B cell (primary cell): ENCODE measurements around the gene PHLDB2. TPM values are rescaled to one million over a fixed set of nuclear protein-coding genes. Genes with fewer than 3 reads are reported as not detected.

ENCODE experiments used
- ATAC-seq: fragments of 200-7000 bp; cut with Tn5 transposase; one replicate; pipeline ENCODE4 v1.10.0; 2021; ENCODE audit warnings: low read depth, mild to moderate bottlenecking, moderate number of reproducible peaks, moderate library complexity
- CTCF ChIA-PET: fragments of 350-600 bp; sonication (Branson Sonifier 250); formaldehyde crosslinking; loops from one replicate; lab custom pipeline; 2021; ENCODE audit warnings: antibody characterized with exemption, inconsistent platforms; lab: Charles Lee
- POLR2A ChIA-PET: fragments of 350-600 bp; sonication (Branson Sonifier 250); formaldehyde crosslinking; loops from one replicate; lab custom pipeline; 2021; ENCODE audit warnings: antibody characterized with exemption; lab: Charles Lee
- DNase-seq: peaks from one replicate; pipeline ENCODE4 v3.0.0; 2013
- H2AFZ ChIP-seq: 2 replicates; pipeline ENCODE4 v1.6.1; 2012; ENCODE audit warnings: mild to moderate bottlenecking, low read depth, low read length; ENCODE audit not compliant: insufficient read depth, poor library complexity, severe bottlenecking
- H3K27ac ChIP-seq, 2 donors: 1 replicate in 1 of 2; 2 replicates in 1 of 2; pipeline ENCODE4 v1.5.1; 2012 to 2013; ENCODE audit warnings: low read length in 2 of 2, mild to moderate bottlenecking in 2 of 2, moderate library complexity in 1 of 2
- H3K27me3 ChIP-seq, 4 experiments: fragments of 200-600 bp in 1 of 4; sonication (generic) in 1 of 4; replicated peaks in 1 of 4; 1 replicate in 2 of 4; 2 replicates in 2 of 4; pipeline versions ENCODE4 v1.6.1 to v1.7.0; 2013 to 2016; ENCODE audit warnings: low read length in 3 of 4, mild to moderate bottlenecking in 2 of 4, mixed read lengths in 1 of 4, moderate library complexity in 1 of 4; ENCODE audit not compliant: insufficient read depth in 4 of 4, control insufficient read depth in 3 of 4; ENCODE audit errors: control extremely low read depth in 1 of 4
- H3K36me3 ChIP-seq, 2 experiments: replicated peaks in 1 of 2; 1 replicate in 1 of 2; 2 replicates in 1 of 2; pipeline versions ENCODE4 v1.6.1 to v1.7.1; 2013; ENCODE audit warnings: low read length in 1 of 2; ENCODE audit not compliant: insufficient read depth in 2 of 2, control insufficient read depth in 1 of 2; ENCODE audit errors: control extremely low read depth in 1 of 2, extremely low read depth in 1 of 2
- H3K4me1 ChIP-seq, 2 donors: fragments of 200-600 bp in 1 of 2; sonication (generic) in 1 of 2; 1 replicate in 1 of 2; 2 replicates in 1 of 2; pipeline versions ENCODE4 v1.5.1 to v1.6.1; 2013 to 2017; ENCODE audit warnings: low read length in 2 of 2; ENCODE audit not compliant: control insufficient read depth in 2 of 2, insufficient read depth in 2 of 2
- H3K4me2 ChIP-seq: replicated peaks from 2 replicates; pipeline ENCODE3; 2012; ENCODE audit warnings: mild to moderate bottlenecking, low read depth, low read length; ENCODE audit not compliant: poor library complexity, severe bottlenecking
- H3K4me3 ChIP-seq, 5 experiments: fragments of 200-600 bp in 1 of 5; sonication (generic) in 1 of 5; 1 replicate in 3 of 5; 2 replicates in 2 of 5; pipeline versions ENCODE4 v1.5.1 to v1.7.0; 2011 to 2016; ENCODE audit warnings: low read length in 4 of 5, mild to moderate bottlenecking in 4 of 5, low read depth in 2 of 5, control low read depth in 1 of 5, moderate library complexity in 1 of 5; ENCODE audit not compliant: insufficient read depth in 1 of 5; ENCODE audit errors: control extremely low read depth in 1 of 5, extremely low read depth in 1 of 5
- H3K79me2 ChIP-seq: fragments of 200-600 bp; sonication (generic); one replicate; pipeline ENCODE4 v1.6.0; 2016; ENCODE audit warnings: low read length; ENCODE audit not compliant: control insufficient read depth, insufficient read depth
- H3K9ac ChIP-seq: fragments of 200-600 bp; sonication (generic); 2 replicates; pipeline ENCODE4 v1.6.1; 2017; ENCODE audit warnings: mild to moderate bottlenecking, low read length, moderate library complexity
- H3K9me3 ChIP-seq, 3 donors: one replicate each; pipeline versions ENCODE4 v1.6.1 to v1.7.1; 2013; ENCODE audit warnings: low read length in 2 of 3; ENCODE audit not compliant: control insufficient read depth in 2 of 3, insufficient read depth in 1 of 3; ENCODE audit errors: control extremely low read depth in 1 of 3
- H4K20me1 ChIP-seq: 2 replicates; pipeline ENCODE4 v1.6.0; 2012; ENCODE audit warnings: mild to moderate bottlenecking, low read length; ENCODE audit not compliant: insufficient read depth, control insufficient read depth, poor library complexity, severe bottlenecking
- H3K27ac Mint-ChIP-seq: one replicate; pipeline ENCODE4 v1.8.0; 2021; ENCODE audit warnings: mixed read lengths
- H3K27me3 Mint-ChIP-seq: one replicate; pipeline ENCODE4 v1.8.0; 2021; ENCODE audit warnings: mixed read lengths
- H3K4me1 Mint-ChIP-seq: one replicate; pipeline ENCODE4 v1.8.0; 2021; ENCODE audit warnings: mixed read lengths
- H3K4me3 Mint-ChIP-seq: one replicate; pipeline ENCODE4 v1.8.0; 2021; ENCODE audit warnings: mixed read lengths
- H3K9me3 Mint-ChIP-seq: one replicate; pipeline ENCODE4 v1.8.0; 2022; ENCODE audit warnings: mixed read lengths; ENCODE audit not compliant: insufficient read depth
- EZH2 ChIP-seq: IDR thresholded peaks from 2 replicates; pipeline ENCODE4 v1.6.1; 2012; ENCODE audit warnings: borderline replicate concordance, low read depth, mild to moderate bottlenecking, moderate library complexity, low read length; ENCODE audit not compliant: insufficient read depth, poor library complexity, severe bottlenecking
- WGBS: methylation state at CpG from one replicate; pipeline ENCODE4 v1.1.5; 2013; ENCODE audit warnings: missing lambda C conversion rate; ENCODE audit not compliant: insufficient coverage; 5-methylcytosine and 5-hydroxymethylcytosine counted together
- intact Hi-C: fragments of 100-400 bp; cut with micrococcal nuclease; formaldehyde crosslinking; loops from one replicate; pipeline ENCODE4 v1.10.0; 2022
- polyA plus RNA-seq: library from polyadenylated mRNA; depleted of rRNA; stranded (reverse); fragments of >200 nt; gene quantifications from 2 replicates; pipeline ENCODE4 v1.2.3, GENCODE V29; 2012
- total RNA-seq, 2 donors: library from RNA; stranded (reverse); fragments of 120-200 nt in 1 of 2; gene quantifications; 1 replicate in 1 of 2; 2 replicates in 1 of 2; pipeline versions ENCODE4 v1.2.3 to v1.2.4, GENCODE V29; 2013 to 2022
- TF ChIP-seq, protein P1 (sequence below): fragments of 200-600 bp; IDR thresholded peaks from one replicate; pipeline ENCODE4 v1.8.0; 2022; ENCODE audit warnings: antibody characterized with exemption, mild to moderate bottlenecking

Gene PHLDB2
- total and polyA plus RNA-seq, 2 donors (not counting 1 experiment from before 2014, with no cell fraction given): 1.3 to 6.3 TPM

DNA sequence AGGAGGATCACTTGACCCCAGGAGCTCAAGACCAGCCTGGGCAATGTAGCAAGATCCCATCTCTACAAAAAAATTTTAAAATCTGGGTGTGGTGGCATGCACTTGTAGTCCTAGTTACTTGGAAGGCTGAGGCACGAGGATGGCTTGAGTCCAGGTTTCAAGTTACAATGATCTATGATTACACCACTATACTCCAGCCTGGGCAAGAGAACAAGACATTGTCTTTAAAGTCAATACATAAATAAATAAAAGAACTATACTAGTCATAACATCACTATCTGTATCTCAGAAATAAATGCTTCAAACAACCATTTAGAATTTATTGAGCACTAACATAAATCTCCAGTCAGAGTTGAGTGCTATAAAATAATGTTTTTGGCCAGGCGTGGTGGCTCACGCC is 8.5 kb upstream of the PHLDB2 start:
- Histone ChIP-seq H3K27ac (no peak overlapping the region), H2AFZ (no peak overlapping the region), H3K79me2 (no peaks in the 10 kb centered on the region), H4K20me1 (no peaks in the 10 kb centered on the region), H3K36me3 (no peaks in the 10 kb centered on the region), H3K9ac (no peak overlapping the region), H3K4me1 (no peaks in the 10 kb centered on the region), H3K9me3 (peaks cover 0 to 5% (median 0%) of the 10 kb centered on the region in 3 donors), H3K27me3 (no peaks in the 10 kb centered on the region), H3K4me3 (no peak overlapping the region), H3K4me2 (no peak overlapping the region)
- POLR2A ChIA-PET: no interaction called here
- DNase-seq (no peak), ATAC-seq (no peak)
- Mint-ChIP-seq H3K27ac (no peak overlapping the region), H3K4me1 (peaks cover 4% of the 10 kb centered on the region), H3K27me3 (peaks cover 40% of the 10 kb centered on the region), H3K9me3 (no peaks in the 10 kb centered on the region), H3K4me3 (no peak overlapping the region)
- CTCF ChIA-PET: no interaction called here
- no CpG with 5 or more reads among the region's 3 CpGs for whole genome bisulfite sequencing
- intact Hi-C loops: no loop called here
- TF ChIP-seq EZH2: no peak
- TF ChIP-seq, protein P1, sequence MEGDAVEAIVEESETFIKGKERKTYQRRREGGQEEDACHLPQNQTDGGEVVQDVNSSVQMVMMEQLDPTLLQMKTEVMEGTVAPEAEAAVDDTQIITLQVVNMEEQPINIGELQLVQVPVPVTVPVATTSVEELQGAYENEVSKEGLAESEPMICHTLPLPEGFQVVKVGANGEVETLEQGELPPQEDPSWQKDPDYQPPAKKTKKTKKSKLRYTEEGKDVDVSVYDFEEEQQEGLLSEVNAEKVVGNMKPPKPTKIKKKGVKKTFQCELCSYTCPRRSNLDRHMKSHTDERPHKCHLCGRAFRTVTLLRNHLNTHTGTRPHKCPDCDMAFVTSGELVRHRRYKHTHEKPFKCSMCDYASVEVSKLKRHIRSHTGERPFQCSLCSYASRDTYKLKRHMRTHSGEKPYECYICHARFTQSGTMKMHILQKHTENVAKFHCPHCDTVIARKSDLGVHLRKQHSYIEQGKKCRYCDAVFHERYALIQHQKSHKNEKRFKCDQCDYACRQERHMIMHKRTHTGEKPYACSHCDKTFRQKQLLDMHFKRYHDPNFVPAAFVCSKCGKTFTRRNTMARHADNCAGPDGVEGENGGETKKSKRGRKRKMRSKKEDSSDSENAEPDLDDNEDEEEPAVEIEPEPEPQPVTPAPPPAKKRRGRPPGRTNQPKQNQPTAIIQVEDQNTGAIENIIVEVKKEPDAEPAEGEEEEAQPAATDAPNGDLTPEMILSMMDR: no peak

DNA sequence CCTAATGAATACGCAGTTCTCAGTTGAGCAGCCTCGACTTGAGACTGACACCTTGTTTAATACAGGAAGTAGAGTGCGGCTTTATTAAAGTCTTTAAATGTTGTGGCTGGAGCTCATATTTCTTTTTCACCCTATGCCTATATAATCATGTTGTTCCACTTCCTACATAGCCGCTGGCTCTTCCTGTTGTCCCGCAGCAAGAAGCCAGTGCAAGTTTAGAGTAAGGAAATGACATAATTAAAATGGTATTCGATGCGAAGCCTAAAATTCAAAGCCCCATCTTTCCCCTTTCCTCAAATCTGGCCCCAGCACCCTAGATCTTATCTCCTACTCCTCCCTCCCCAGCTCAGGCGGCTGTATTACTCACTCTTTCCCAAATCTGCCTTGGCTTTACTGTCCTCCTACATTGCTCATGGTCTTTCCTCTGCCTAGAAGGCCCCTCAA is 7.5 kb upstream of the PHLDB2 start:
- no peaks in the 10 kb centered on the region for H3K36me3 ChIP-seq
- no peak overlapping the region for H3K27ac ChIP-seq
- H3K4me2 ChIP-seq: no peak overlapping the region
- no peaks in the 10 kb centered on the region for H3K4me1 ChIP-seq
- Mint-ChIP-seq H3K4me3 (no peak overlapping the region), H3K4me1 (peaks cover 4% of the 10 kb centered on the region), H3K9me3 (no peaks in the 10 kb centered on the region), H3K27ac (no peak overlapping the region), H3K27me3 (peaks cover 39% of the 10 kb centered on the region)
- no peaks in the 10 kb centered on the region for H4K20me1 ChIP-seq
- DNase-seq (no peak), ATAC-seq (no peak)
- peaks cover 0 to 5% (median 0%) of the 10 kb centered on the region in 3 donors for H3K9me3 ChIP-seq
- peak overlapping the region; percentile 5 for H2AFZ ChIP-seq
- intact Hi-C loops: no loop called here
- ChIA-PET POLR2A (no interaction called here), CTCF (interaction anchor here (1.1 kb wide), 1 partner anchor 9 kb away, joined by 4 read pairs; no protein-coding TSS in a partner anchor)
- WGBS: 30% methylated on average over 3 of the region's 8 CpGs
- H3K9ac ChIP-seq: no peak overlapping the region
- no peaks in the 10 kb centered on the region for H3K27me3 ChIP-seq
- no peak overlapping the region for H3K4me3 ChIP-seq
- TF ChIP-seq, protein P1: no peak
- no peak for TF ChIP-seq EZH2
- H3K79me2 ChIP-seq: no peaks in the 10 kb centered on the region
